Measurements from ENCODE around the gene GRAMD4.

The GRAMD4 gene

GRCh38 chr22:46688949-46689348 is 68.8 kb downstream of the GRAMD4 start:
- H3K27me3 ChIP-seq (replicated peaks in 2 of 5; ENCODE audit: control insufficient read depth in 4 of 5, insufficient read depth in 5 of 5, low read length in 4 of 5): no peaks in the 10 kb centered on the region
- peaks cover 12 to 40% (median 33%) of the 10 kb centered on the region in 4 experiments for H3K4me1 ChIP-seq (ENCODE audit: control extremely low read depth in 1 of 4, control insufficient read depth in 4 of 4, insufficient read depth in 4 of 4, low read length in 3 of 4)
- no peak overlapping the region for H3K27ac ChIP-seq (ENCODE audit: insufficient read depth in 1 of 2, low read depth in 1 of 2, low read length in 2 of 2, poor library complexity in 1 of 2, severe bottlenecking in 2 of 2)
- no peak overlapping the region for H3K4me3 ChIP-seq (ENCODE audit: control insufficient read depth in 1 of 7, extremely low read depth in 1 of 7, insufficient read depth in 4 of 7, low read depth in 2 of 7, low read length in 6 of 7)
- DNase-seq: no peak
- peaks cover 10 to 64% (median 46%) of the 10 kb centered on the region in 4 experiments for H3K36me3 ChIP-seq (ENCODE audit: control insufficient read depth in 4 of 4, insufficient read depth in 4 of 4, low read length in 3 of 4)
- ChIA-PET POLR2A (no interaction called here), CTCF (interaction anchor here (1.1 kb wide), 1 partner anchor 126 kb away, joined by 5 read pairs; no protein-coding TSS in a partner anchor)
- H3K9me3 ChIP-seq (ENCODE audit: control extremely low read depth in 1 of 5, control insufficient read depth in 4 of 5, insufficient read depth in 2 of 5, low read depth in 1 of 5, low read length in 4 of 5): no peaks in the 10 kb centered on the region
- 98% methylated on average over 10 of the region's 11 CpGs for WGBS (ENCODE audit: insufficient coverage)

GRCh38 chr22:46690146-46690545 is 70.0 kb downstream of the GRAMD4 start:
- 96% methylated on average over 16 of the region's 20 CpGs for WGBS (ENCODE audit: insufficient coverage)
- no peak overlapping the region for H3K4me3 ChIP-seq (ENCODE audit: control insufficient read depth in 1 of 7, extremely low read depth in 1 of 7, insufficient read depth in 4 of 7, low read depth in 2 of 7, low read length in 6 of 7)
- peaks cover 12 to 76% (median 56%) of the 10 kb centered on the region in 4 experiments for H3K36me3 ChIP-seq (ENCODE audit: control insufficient read depth in 4 of 4, insufficient read depth in 4 of 4, low read length in 3 of 4)
- peaks cover 12 to 28% (median 23%) of the 10 kb centered on the region in 4 experiments for H3K4me1 ChIP-seq (ENCODE audit: control extremely low read depth in 1 of 4, control insufficient read depth in 4 of 4, insufficient read depth in 4 of 4, low read length in 3 of 4)
- no peak overlapping the region for H3K27ac ChIP-seq (ENCODE audit: insufficient read depth in 1 of 2, low read depth in 1 of 2, low read length in 2 of 2, poor library complexity in 1 of 2, severe bottlenecking in 2 of 2)
- no peak for DNase-seq
- no peaks in the 10 kb centered on the region for H3K9me3 ChIP-seq (ENCODE audit: control extremely low read depth in 1 of 5, control insufficient read depth in 4 of 5, insufficient read depth in 2 of 5, low read depth in 1 of 5, low read length in 4 of 5)
- ChIA-PET CTCF (interaction anchor here (0.6 to 1.3 kb wide), 2 partner anchors 108 to 126 kb away, joined by 3 to 6 read pairs; no protein-coding TSS in a partner anchor), POLR2A (no interaction called here)
- H3K27me3 ChIP-seq (replicated peaks in 2 of 5; ENCODE audit: control insufficient read depth in 4 of 5, insufficient read depth in 5 of 5, low read length in 4 of 5): no peaks in the 10 kb centered on the region

- ChIA-PET CTCF (no interaction called here), POLR2A (no interaction called here)
- Histone ChIP-seq H3K27ac (ENCODE audit: insufficient read depth in 1 of 2, low read depth in 1 of 2, low read length in 2 of 2, poor library complexity in 1 of 2, severe bottlenecking in 2 of 2) (no peak overlapping the region), H3K27me3 (replicated peaks in 2 of 5; ENCODE audit: control insufficient read depth in 4 of 5, insufficient read depth in 5 of 5, low read length in 4 of 5) (no peaks in the 10 kb centered on the region), H3K9me3 (ENCODE audit: control extremely low read depth in 1 of 5, control insufficient read depth in 4 of 5, insufficient read depth in 2 of 5, low read depth in 1 of 5, low read length in 4 of 5) (no peaks in the 10 kb centered on the region), H3K4me1 (ENCODE audit: control extremely low read depth in 1 of 4, control insufficient read depth in 4 of 4, insufficient read depth in 4 of 4, low read length in 3 of 4) (peaks cover 5 to 14% (median 9%) of the 10 kb centered on the region in 4 experiments), H3K36me3 (ENCODE audit: control insufficient read depth in 4 of 4, insufficient read depth in 4 of 4, low read length in 3 of 4) (peaks cover 16 to 82% (median 64%) of the 10 kb centered on the region in 4 experiments), H3K4me3 (ENCODE audit: control insufficient read depth in 1 of 7, extremely low read depth in 1 of 7, insufficient read depth in 4 of 7, low read depth in 2 of 7, low read length in 6 of 7) (no peak overlapping the region)
- 96% methylated on average over 17 of the region's 17 CpGs for WGBS (ENCODE audit: insufficient coverage)
- no peak for DNase-seq
Measured at GRCh38 chr22:46691571-46691970, 71.4 kb downstream of the GRAMD4 start.

- H3K4me1 ChIP-seq (ENCODE audit: control extremely low read depth in 1 of 4, control insufficient read depth in 4 of 4, insufficient read depth in 4 of 4, low read length in 3 of 4): no peaks in the 10 kb centered on the region
- no peaks in the 10 kb centered on the region for H3K9me3 ChIP-seq (ENCODE audit: control extremely low read depth in 1 of 5, control insufficient read depth in 4 of 5, insufficient read depth in 2 of 5, low read depth in 1 of 5, low read length in 4 of 5)
- ChIA-PET CTCF (interaction anchor here (2.1 kb wide), 1 partner anchor 130 kb away, joined by 7 read pairs; no protein-coding TSS in a partner anchor), POLR2A (no interaction called here)
- H3K36me3 ChIP-seq (ENCODE audit: control insufficient read depth in 4 of 4, insufficient read depth in 4 of 4, low read length in 3 of 4): peaks cover 20 to 85% (median 65%) of the 10 kb centered on the region in 4 experiments
- no peak overlapping the region for H3K4me3 ChIP-seq (ENCODE audit: control insufficient read depth in 1 of 7, extremely low read depth in 1 of 7, insufficient read depth in 4 of 7, low read depth in 2 of 7, low read length in 6 of 7)
- no peaks in the 10 kb centered on the region for H3K27me3 ChIP-seq (replicated peaks in 2 of 5; ENCODE audit: control insufficient read depth in 4 of 5, insufficient read depth in 5 of 5, low read length in 4 of 5)
- no peak overlapping the region for H3K27ac ChIP-seq (ENCODE audit: insufficient read depth in 1 of 2, low read depth in 1 of 2, low read length in 2 of 2, poor library complexity in 1 of 2, severe bottlenecking in 2 of 2)
- no peak for DNase-seq
- 95% methylated on average over 15 of the region's 17 CpGs for WGBS (ENCODE audit: insufficient coverage)
Measured at GRCh38 chr22:46693634-46694415, 73.6 kb downstream of the GRAMD4 start.

GRCh38 chr22:46694416-46695170 is 74.4 kb downstream of the GRAMD4 start:
- H3K36me3 ChIP-seq (ENCODE audit: control insufficient read depth in 4 of 4, insufficient read depth in 4 of 4, low read length in 3 of 4): peaks cover 19 to 88% (median 67%) of the 10 kb centered on the region in 4 experiments
- no peaks in the 10 kb centered on the region for H3K9me3 ChIP-seq (ENCODE audit: control extremely low read depth in 1 of 5, control insufficient read depth in 4 of 5, insufficient read depth in 2 of 5, low read depth in 1 of 5, low read length in 4 of 5)
- H3K27me3 ChIP-seq (replicated peaks in 2 of 5; ENCODE audit: control insufficient read depth in 4 of 5, insufficient read depth in 5 of 5, low read length in 4 of 5): no peaks in the 10 kb centered on the region
- no peak for DNase-seq
- no peak overlapping the region for H3K27ac ChIP-seq (ENCODE audit: insufficient read depth in 1 of 2, low read depth in 1 of 2, low read length in 2 of 2, poor library complexity in 1 of 2, severe bottlenecking in 2 of 2)
- POLR2A ChIA-PET: no interaction called here
- 93% methylated on average over 7 of the region's 15 CpGs for WGBS (ENCODE audit: insufficient coverage)
- no peak overlapping the region for H3K4me3 ChIP-seq (ENCODE audit: control insufficient read depth in 1 of 7, extremely low read depth in 1 of 7, insufficient read depth in 4 of 7, low read depth in 2 of 7, low read length in 6 of 7)
- no peaks in the 10 kb centered on the region for H3K4me1 ChIP-seq (ENCODE audit: control extremely low read depth in 1 of 4, control insufficient read depth in 4 of 4, insufficient read depth in 4 of 4, low read length in 3 of 4)
- CTCF ChIA-PET: interaction anchor here (2.1 kb wide), 1 partner anchor 131 kb away, joined by 7 read pairs; no protein-coding TSS in a partner anchor

- ChIA-PET CTCF (interaction anchor here (0.7 to 2.1 kb wide), 2 partner anchors 112 to 132 kb away, joined by 3 to 7 read pairs; no protein-coding TSS in a partner anchor), POLR2A (no interaction called here)
- Histone ChIP-seq H3K36me3 (ENCODE audit: control insufficient read depth in 4 of 4, insufficient read depth in 4 of 4, low read length in 3 of 4) (peaks cover 19 to 86% (median 66%) of the 10 kb centered on the region in 4 experiments), H3K27me3 (replicated peaks in 2 of 5; ENCODE audit: control insufficient read depth in 4 of 5, insufficient read depth in 5 of 5, low read length in 4 of 5) (no peaks in the 10 kb centered on the region), H3K27ac (ENCODE audit: insufficient read depth in 1 of 2, low read depth in 1 of 2, low read length in 2 of 2, poor library complexity in 1 of 2, severe bottlenecking in 2 of 2) (no peak overlapping the region), H3K4me1 (ENCODE audit: control extremely low read depth in 1 of 4, control insufficient read depth in 4 of 4, insufficient read depth in 4 of 4, low read length in 3 of 4) (no peaks in the 10 kb centered on the region), H3K4me3 (ENCODE audit: control insufficient read depth in 1 of 7, extremely low read depth in 1 of 7, insufficient read depth in 4 of 7, low read depth in 2 of 7, low read length in 6 of 7) (no peak overlapping the region), H3K9me3 (ENCODE audit: control extremely low read depth in 1 of 5, control insufficient read depth in 4 of 5, insufficient read depth in 2 of 5, low read depth in 1 of 5, low read length in 4 of 5) (no peaks in the 10 kb centered on the region)
- DNase-seq: no peak
- 97% methylated on average over 25 of the region's 25 CpGs for WGBS (ENCODE audit: insufficient coverage)
Measured at GRCh38 chr22:46695346-46696228, 75.4 kb downstream of the GRAMD4 start.
